ENCODE measurements around the gene VDAC2.
"Not testable (repeated sequence)": the region's sequence is repeated elsewhere in the genome, so short reads cannot be mapped to it uniquely, and the experiment has no call there.

Gene VDAC2

GRCh38 chr10:75202321-75203045 is 8.1 kb upstream of the VDAC2 start:
- H3K4me3 ChIP-seq (ENCODE audit: low read depth, low read length), result no peak overlapping the region

GRCh38 chr10:75203046-75203620 is 7.5 kb upstream of the VDAC2 start:
- H3K4me3 ChIP-seq (ENCODE audit: low read depth, low read length), result not testable (repeated sequence)

More at GRCh38 chr10:75202321-75203045, 8.1 kb upstream of the VDAC2 start:
- no peak for TF ChIP-seq CTCF (IDR thresholded peaks at IDR 0.05; ENCODE audit: low read depth, low read length)

- H3K4me3 ChIP-seq (ENCODE audit: low read depth, low read length), result no peak overlapping the region
- no peak for TF ChIP-seq CTCF (IDR thresholded peaks at IDR 0.05; ENCODE audit: low read depth, low read length)
Measured at GRCh38 chr10:75203724-75204123, 6.9 kb upstream of the VDAC2 start.

- TF ChIP-seq CTCF (IDR thresholded peaks at IDR 0.05; ENCODE audit: low read depth, low read length), result no peak
- H3K4me3 ChIP-seq (ENCODE audit: low read depth, low read length), result no peak overlapping the region
Measured at GRCh38 chr10:75205908-75206307, 4.7 kb upstream of the VDAC2 start.

GRCh38 chr10:75206638-75207037 is 4.0 kb upstream of the VDAC2 start:
- H3K4me3 ChIP-seq (ENCODE audit: low read depth, low read length), result not testable (repeated sequence)

- H3K4me3 ChIP-seq (ENCODE audit: low read depth, low read length), result no peak overlapping the region
- no peak for TF ChIP-seq CTCF (IDR thresholded peaks at IDR 0.05; ENCODE audit: low read depth, low read length)
Measured at GRCh38 chr10:75207079-75207856, 3.3 kb upstream of the VDAC2 start.

GRCh38 chr10:75207857-75208144 is 2.8 kb upstream of the VDAC2 start:
- no peak for TF ChIP-seq CTCF (IDR thresholded peaks at IDR 0.05; ENCODE audit: low read depth, low read length)
- H3K4me3 ChIP-seq (ENCODE audit: low read depth, low read length), result no peak overlapping the region

GRCh38 chr10:75208181-75208580 is 2.4 kb upstream of the VDAC2 start:
- TF ChIP-seq CTCF (IDR thresholded peaks at IDR 0.05; ENCODE audit: low read depth, low read length), result no peak
- no peak overlapping the region for H3K4me3 ChIP-seq (ENCODE audit: low read depth, low read length)

Data from WI38 (cell line).